Cardiac muscle cell (in vitro differentiated cells and primary cell): ENCODE measurements around the gene CDK5RAP2. TPM values are rescaled to one million over a fixed set of nuclear protein-coding genes. Genes with fewer than 3 reads are reported as not detected.
A peak's percentile ranks its signal among the peaks of the same experiment; 100 is the strongest.
"Not testable (repeated sequence)": the region's sequence is repeated elsewhere in the genome, so short reads cannot be mapped to it uniquely, and the experiment has no call there.

Experiments
- DNase-seq, 2 donors: peaks; one replicate each; pipeline versions ENCODE4 v3.0.0 to v3.0.0-alpha.2; 2010 to 2017; ENCODE audit warnings: low read depth in 1 of 2, low spot score in 1 of 2
- H3K27ac ChIP-seq: fragments of 200-600 bp; sonication (generic); 2 replicates; pipeline ENCODE4 v1.5.1; 2016
- H3K27me3 ChIP-seq: fragments of 200-600 bp; sonication (generic); 2 replicates; pipeline ENCODE4 v1.6.0; 2016; ENCODE audit warnings: control low read depth
- H3K36me3 ChIP-seq: fragments of 200-600 bp; sonication (generic); 2 replicates; pipeline ENCODE4 v1.5.1; 2016; ENCODE audit warnings: control low read depth
- H3K4me1 ChIP-seq: fragments of 200-600 bp; sonication (generic); 2 replicates; pipeline ENCODE4 v1.8.1; 2017; ENCODE audit warnings: low read depth, mild to moderate bottlenecking, mixed run types
- H3K4me3 ChIP-seq: fragments of 200-600 bp; sonication (generic); 2 replicates; pipeline ENCODE4 v1.5.1; 2016; ENCODE audit warnings: mild to moderate bottlenecking
- H3K9me3 ChIP-seq: fragments of 200-600 bp; sonication (generic); 2 replicates; pipeline ENCODE4 v1.5.1; 2017; ENCODE audit warnings: low read depth, mild to moderate bottlenecking, control low read depth
- polyA plus RNA-seq: library from polyadenylated mRNA; unstranded; fragments of >200 nt; fragmentation: Nextera tagmentation; extraction: Ambion mirVana; gene quantifications from 2 replicates; pipeline ENCODE4 v1.2.1, GENCODE V29; 2016
- total RNA-seq: library from RNA; depleted of rRNA; stranded (reverse); fragments of >200 nt; gene quantifications from 2 replicates; pipeline ENCODE4 v1.2.3, GENCODE V29; 2016
- TF ChIP-seq, protein P1 (sequence below): IDR thresholded peaks from 2 replicates; pipeline ENCODE4 v1.5.1; 2012; ENCODE audit warnings: low read depth, mild to moderate bottlenecking, low read length

The CDK5RAP2 gene
- total and polyA plus RNA-seq, 2 experiments from 2014 or later = 33.5 to 60.4 TPM

DNA sequence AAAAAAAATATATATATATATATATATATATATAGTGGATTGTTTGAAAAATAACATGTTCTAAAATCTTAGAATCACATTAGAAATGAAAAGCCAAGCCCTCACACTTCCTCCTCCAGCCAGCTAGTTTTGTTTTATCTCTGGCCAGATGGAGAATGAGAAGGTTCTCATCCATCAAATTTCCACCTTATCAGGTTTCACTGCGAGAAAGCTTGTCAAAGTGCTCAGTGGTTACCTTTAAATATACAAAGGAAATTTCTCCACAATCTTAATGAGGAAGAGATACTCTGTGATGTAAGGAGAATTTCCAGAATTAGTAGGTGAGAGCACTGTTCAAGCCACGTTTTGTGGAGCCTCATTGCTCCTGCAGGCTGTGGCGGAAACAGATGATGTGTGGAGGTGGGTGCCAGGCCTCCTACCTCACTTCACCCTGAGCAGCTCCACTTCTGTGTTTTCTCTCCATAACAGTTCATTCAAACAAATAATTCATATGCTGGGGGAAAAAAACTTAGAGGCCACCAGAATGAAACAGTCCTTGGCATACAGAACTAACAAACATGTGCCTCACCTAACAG, 71.9 kb downstream of the CDK5RAP2 start:
- no peak overlapping the region for H3K27ac ChIP-seq
- H3K9me3 ChIP-seq = no peaks in the 10 kb centered on the region
- H3K4me1 ChIP-seq = no peaks in the 10 kb centered on the region
- TF ChIP-seq, protein P1, sequence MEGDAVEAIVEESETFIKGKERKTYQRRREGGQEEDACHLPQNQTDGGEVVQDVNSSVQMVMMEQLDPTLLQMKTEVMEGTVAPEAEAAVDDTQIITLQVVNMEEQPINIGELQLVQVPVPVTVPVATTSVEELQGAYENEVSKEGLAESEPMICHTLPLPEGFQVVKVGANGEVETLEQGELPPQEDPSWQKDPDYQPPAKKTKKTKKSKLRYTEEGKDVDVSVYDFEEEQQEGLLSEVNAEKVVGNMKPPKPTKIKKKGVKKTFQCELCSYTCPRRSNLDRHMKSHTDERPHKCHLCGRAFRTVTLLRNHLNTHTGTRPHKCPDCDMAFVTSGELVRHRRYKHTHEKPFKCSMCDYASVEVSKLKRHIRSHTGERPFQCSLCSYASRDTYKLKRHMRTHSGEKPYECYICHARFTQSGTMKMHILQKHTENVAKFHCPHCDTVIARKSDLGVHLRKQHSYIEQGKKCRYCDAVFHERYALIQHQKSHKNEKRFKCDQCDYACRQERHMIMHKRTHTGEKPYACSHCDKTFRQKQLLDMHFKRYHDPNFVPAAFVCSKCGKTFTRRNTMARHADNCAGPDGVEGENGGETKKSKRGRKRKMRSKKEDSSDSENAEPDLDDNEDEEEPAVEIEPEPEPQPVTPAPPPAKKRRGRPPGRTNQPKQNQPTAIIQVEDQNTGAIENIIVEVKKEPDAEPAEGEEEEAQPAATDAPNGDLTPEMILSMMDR = no peak
- peaks cover 4% of the 10 kb centered on the region for H3K36me3 ChIP-seq
- no peak for DNase-seq
- H3K4me3 ChIP-seq = no peak overlapping the region
- H3K27me3 ChIP-seq = no peaks in the 10 kb centered on the region

DNA sequence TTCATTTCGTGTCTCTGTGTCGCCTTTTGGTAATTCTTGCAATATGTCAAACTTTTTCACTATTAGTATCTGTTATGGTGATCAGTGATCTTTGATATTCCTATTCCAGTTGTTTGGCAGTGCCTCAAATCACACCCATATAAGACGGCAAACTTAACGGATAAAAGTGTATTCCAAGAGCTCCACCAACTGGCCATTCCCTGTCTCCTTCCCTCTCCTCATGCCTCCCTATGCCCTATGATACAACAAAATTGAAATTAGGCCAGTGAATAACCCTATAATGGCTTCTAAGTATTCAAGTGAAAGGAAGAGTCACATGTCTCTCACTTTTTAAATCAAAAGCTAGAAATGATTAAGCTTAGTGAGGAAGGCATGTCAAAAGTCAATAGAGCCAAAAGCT, 74.8 kb downstream of the CDK5RAP2 start:
- no peaks in the 10 kb centered on the region for H3K4me1 ChIP-seq
- peak in 1 of 2 donors; percentile 55 for DNase-seq
- H3K36me3 ChIP-seq = no peaks in the 10 kb centered on the region
- TF ChIP-seq, protein P1 = peak; percentile 31
- no peaks in the 10 kb centered on the region for H3K9me3 ChIP-seq
- no peaks in the 10 kb centered on the region for H3K27me3 ChIP-seq
- H3K4me3 ChIP-seq = no peak overlapping the region
- no peak overlapping the region for H3K27ac ChIP-seq

DNA sequence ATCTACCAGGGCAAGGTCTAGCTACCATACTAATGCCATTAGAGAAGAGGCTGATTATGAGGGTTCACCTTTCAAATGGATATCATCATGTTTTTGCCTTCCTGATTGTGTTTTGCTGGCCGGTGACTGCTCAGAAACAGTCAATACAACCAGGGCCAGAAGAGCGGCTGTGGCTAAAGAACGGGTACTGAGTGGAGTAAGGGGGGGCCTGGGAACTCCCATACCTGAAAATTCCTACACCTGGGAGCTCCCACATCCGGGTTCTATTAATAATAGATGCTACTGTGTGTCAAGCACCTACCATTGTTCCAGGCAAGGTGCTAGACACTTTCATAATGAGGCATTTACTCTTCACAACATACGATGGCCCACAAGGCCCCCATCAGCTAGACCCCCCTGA, 79.2 kb downstream of the CDK5RAP2 start:
- no peak for DNase-seq
- Histone ChIP-seq H3K36me3 (no peaks in the 10 kb centered on the region), H3K27ac (no peak overlapping the region), H3K4me1 (no peaks in the 10 kb centered on the region), H3K4me3 (no peak overlapping the region), H3K9me3 (no peaks in the 10 kb centered on the region), H3K27me3 (no peaks in the 10 kb centered on the region)
- TF ChIP-seq, protein P1 = no peak

GRCh38 chr9:120497865-120498264, 82.1 kb downstream of the CDK5RAP2 start:
- H3K4me3 ChIP-seq, H3K27ac ChIP-seq, H3K9me3 ChIP-seq, H3K27me3 ChIP-seq, DNase-seq, H3K4me1 ChIP-seq, H3K36me3 ChIP-seq: not testable (repeated sequence)

GRCh38 chr9:120496438-120496837, 83.5 kb downstream of the CDK5RAP2 start:
- H3K36me3 ChIP-seq, H3K27ac ChIP-seq, H3K4me1 ChIP-seq, H3K9me3 ChIP-seq, H3K27me3 ChIP-seq, H3K4me3 ChIP-seq, DNase-seq: not testable (repeated sequence)

DNA sequence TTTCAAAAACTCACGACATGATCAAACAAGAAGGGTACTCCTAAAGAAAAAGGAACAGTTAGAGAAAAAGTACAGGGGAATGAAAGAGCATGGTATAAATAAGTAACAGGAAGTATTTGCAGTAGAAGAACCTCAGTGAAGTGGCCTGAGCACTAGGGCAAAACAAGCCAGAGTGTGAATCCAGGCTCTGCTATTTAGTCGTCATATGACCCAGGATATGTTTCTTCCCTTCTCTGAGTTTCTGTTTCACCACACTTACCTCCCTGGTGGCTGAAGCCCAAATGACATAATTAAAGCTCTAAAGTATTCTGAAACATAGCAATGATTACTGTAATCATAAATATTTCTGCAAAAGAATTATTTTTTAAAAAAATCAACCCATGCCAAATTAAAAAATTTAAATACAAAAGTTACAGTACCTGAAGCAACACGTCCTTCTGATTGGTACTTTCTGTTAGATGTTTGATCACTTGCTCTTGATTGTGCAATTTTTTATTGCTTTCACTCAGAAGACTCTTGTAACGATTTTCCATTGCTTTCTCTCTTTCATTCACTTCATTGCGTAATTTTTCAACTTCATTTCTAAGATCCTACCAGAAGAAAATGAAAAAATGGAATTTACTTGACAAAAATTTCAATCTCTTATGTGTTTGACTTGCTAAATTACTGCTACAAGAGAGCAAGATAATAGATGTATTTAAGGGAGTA, 88.9 kb downstream of the CDK5RAP2 start:
- H3K36me3 ChIP-seq = no peaks in the 10 kb centered on the region
- H3K27ac ChIP-seq = no peak overlapping the region
- no peaks in the 10 kb centered on the region for H3K27me3 ChIP-seq
- DNase-seq = peak in 1 of 2 donors; percentile 21
- H3K9me3 ChIP-seq = no peaks in the 10 kb centered on the region
- TF ChIP-seq, protein P1 = no peak
- H3K4me1 ChIP-seq = no peaks in the 10 kb centered on the region
- no peak overlapping the region for H3K4me3 ChIP-seq
